Loucy (cell line): ENCODE data around the gene KRT16.

Experiments used
- H2AFZ ChIP-seq: fragments of 200-600 bp; sonication (generic); 2 replicates; pipeline ENCODE4 v1.6.0; 2016; ENCODE audit warnings: antibody characterized with exemption, mild to moderate bottlenecking, low read length, moderate library complexity
- H3F3A ChIP-seq: fragments of 200-600 bp; 2 replicates; pipeline ENCODE4 v1.6.0; 2016; ENCODE audit warnings: antibody characterized with exemption, low read depth, mild to moderate bottlenecking
- H3K27me3 ChIP-seq: fragments of 200-600 bp; sonication (generic); 2 replicates; pipeline ENCODE4 v1.6.1; 2014; ENCODE audit warnings: low read length, mild to moderate bottlenecking; ENCODE audit not compliant: insufficient read depth, poor library complexity, severe bottlenecking
- H3K36me3 ChIP-seq: fragments of 200-600 bp; sonication (generic); 2 replicates; pipeline ENCODE4 v1.6.1; 2016; ENCODE audit warnings: low read length; ENCODE audit not compliant: insufficient read depth
- H3K4me1 ChIP-seq: fragments of 200-600 bp; sonication (generic); 2 replicates; pipeline ENCODE4 v1.5.1; 2014; ENCODE audit warnings: low read length, mild to moderate bottlenecking; ENCODE audit not compliant: insufficient read depth, poor library complexity, severe bottlenecking
- H3K4me2 ChIP-seq: fragments of 200-600 bp; sonication (generic); 2 replicates; pipeline ENCODE4 v1.6.0; 2014; ENCODE audit warnings: antibody characterized with exemption, low read length, low read depth, mild to moderate bottlenecking; ENCODE audit not compliant: poor library complexity, severe bottlenecking
- H3K4me3 ChIP-seq: fragments of 200-600 bp; sonication (generic); 2 replicates; pipeline ENCODE4 v1.5.1; 2014; ENCODE audit warnings: low read length, mild to moderate bottlenecking, mixed read lengths; ENCODE audit not compliant: poor library complexity, severe bottlenecking
- H3K79me2 ChIP-seq: fragments of 200-600 bp; sonication (generic); 2 replicates; pipeline ENCODE4 v1.6.1; 2014; ENCODE audit warnings: low read length; ENCODE audit not compliant: insufficient read depth
- H3K9ac ChIP-seq: fragments of 200-600 bp; sonication (generic); 2 replicates; pipeline ENCODE4 v1.6.0; 2014; ENCODE audit warnings: mild to moderate bottlenecking, low read depth, low read length, moderate library complexity; ENCODE audit not compliant: poor library complexity, severe bottlenecking
- H3K9me2 ChIP-seq: fragments of 200-600 bp; sonication (generic); replicated peaks from 2 replicates; pipeline ENCODE4 v1.6.1; 2016; ENCODE audit warnings: low read depth, low read length, mixed read lengths
- H3K9me3 ChIP-seq: fragments of 200-600 bp; sonication (generic); 2 replicates; pipeline ENCODE4 v1.6.1; 2014; ENCODE audit warnings: mild to moderate bottlenecking, antibody characterized with exemption, low read length, low read depth; ENCODE audit not compliant: insufficient read depth
- H4K20me1 ChIP-seq: fragments of 200-600 bp; sonication (generic); 2 replicates; pipeline ENCODE4 v1.6.0; 2014; ENCODE audit warnings: antibody characterized with exemption, low read length, mild to moderate bottlenecking; ENCODE audit not compliant: insufficient read depth, poor library complexity, severe bottlenecking
- CTCF ChIP-seq: fragments of 200-600 bp; sonication (generic); conservative IDR thresholded peaks from 2 replicates; pipeline ENCODE4 v1.5.1; 2014; ENCODE audit warnings: mild to moderate bottlenecking, antibody characterized with exemption, low read length
- EZH2phosphoT487 ChIP-seq: fragments of 200-600 bp; IDR thresholded peaks from 2 replicates; pipeline ENCODE4 v1.6.1; 2018; ENCODE audit warnings: antibody characterized with exemption, mild to moderate bottlenecking, moderate library complexity, borderline replicate concordance

KRT16 gene

GRCh38 chr17:41656249-41657023 is 43.9 kb upstream of the KRT16 start:
- Histone ChIP-seq H3K36me3 (no peaks in the 10 kb centered on the region), H3K4me3 (no peak overlapping the region), H3K4me1 (no peaks in the 10 kb centered on the region), H3K9ac (no peak overlapping the region), H4K20me1 (no peaks in the 10 kb centered on the region), H3K9me3 (no peaks in the 10 kb centered on the region), H3K4me2 (no peak overlapping the region), H3K27me3 (no peaks in the 10 kb centered on the region), H3K79me2 (no peaks in the 10 kb centered on the region), H2AFZ (no peak overlapping the region), H3F3A (no peaks in the 10 kb centered on the region), H3K9me2 (no peaks in the 10 kb centered on the region)
- TF ChIP-seq EZH2phosphoT487: no peak
- TF ChIP-seq CTCF: no peak

- H3K9me2 ChIP-seq: no peaks in the 10 kb centered on the region
- H4K20me1 ChIP-seq: no peaks in the 10 kb centered on the region
- H3K9me3 ChIP-seq: no peaks in the 10 kb centered on the region
- H3K4me3 ChIP-seq: no peak overlapping the region
- H3K27me3 ChIP-seq: no peaks in the 10 kb centered on the region
- no peak for TF ChIP-seq EZH2phosphoT487
- no peaks in the 10 kb centered on the region for H3K79me2 ChIP-seq
- no peak overlapping the region for H2AFZ ChIP-seq
- no peaks in the 10 kb centered on the region for H3F3A ChIP-seq
- H3K4me1 ChIP-seq: no peaks in the 10 kb centered on the region
- H3K9ac ChIP-seq: no peak overlapping the region
- H3K36me3 ChIP-seq: no peaks in the 10 kb centered on the region
- no peak overlapping the region for H3K4me2 ChIP-seq
These were observed 43.1 kb upstream of the KRT16 start for GRCh38 chr17:41655611-41656111.

- Histone ChIP-seq H3K9me2 (no peaks in the 10 kb centered on the region), H3K36me3 (no peaks in the 10 kb centered on the region), H3K9me3 (no peaks in the 10 kb centered on the region), H3K27me3 (no peaks in the 10 kb centered on the region), H4K20me1 (no peaks in the 10 kb centered on the region), H3K4me1 (no peaks in the 10 kb centered on the region), H3F3A (no peaks in the 10 kb centered on the region), H3K79me2 (no peaks in the 10 kb centered on the region), H3K4me2 (no peak overlapping the region), H2AFZ (no peak overlapping the region), H3K4me3 (no peak overlapping the region), H3K9ac (no peak overlapping the region)
- TF ChIP-seq EZH2phosphoT487 (no peak), CTCF (no peak)
These were observed 42.4 kb upstream of the KRT16 start for GRCh38 chr17:41654678-41655607.
